Fibroblast of lung (primary cell): ENCODE data around the gene SLC12A1. TPM values are rescaled to one million over a fixed set of nuclear protein-coding genes. Genes with fewer than 3 reads are reported as not detected.

ENCODE experiments used
- DNase-seq, 2 donors: peaks; one replicate each; pipeline versions ENCODE4 v3.0.0 to v3.0.0-alpha.2; 2010; ENCODE audit warnings: low read depth in 2 of 2
- H2AFZ ChIP-seq: 2 replicates; pipeline ENCODE4 v1.5.1; 2012; ENCODE audit warnings: low read length, control low read depth, inconsistent platforms
- H3K27ac ChIP-seq: 2 replicates; pipeline ENCODE4 v1.5.1; 2011; ENCODE audit warnings: low read length, control low read depth; ENCODE audit not compliant: insufficient read depth
- H3K27me3 ChIP-seq: 2 replicates; pipeline ENCODE4 v1.5.1; 2011; ENCODE audit warnings: mild to moderate bottlenecking, low read length; ENCODE audit not compliant: control insufficient read depth, insufficient read depth
- H3K36me3 ChIP-seq: 2 replicates; pipeline ENCODE4 v1.5.1; 2011; ENCODE audit warnings: low read length; ENCODE audit not compliant: control insufficient read depth, insufficient read depth
- H3K4me1 ChIP-seq: 2 replicates; pipeline ENCODE4 v1.5.1; 2011; ENCODE audit warnings: low read length; ENCODE audit not compliant: control insufficient read depth, insufficient read depth; ENCODE audit errors: extremely low read depth
- H3K4me2 ChIP-seq: 2 replicates; pipeline ENCODE4 v1.5.1; 2011; ENCODE audit warnings: low read length, control low read depth; ENCODE audit not compliant: insufficient read depth; ENCODE audit errors: extremely low read depth
- H3K4me3 ChIP-seq, 4 experiments: fragments of 200-600 bp in 1 of 4; sonication (generic) in 1 of 4; replicated peaks in 1 of 4; 2 replicates each; pipeline ENCODE4 v1.5.1; 2011 to 2016; ENCODE audit warnings: low read length in 4 of 4, low read depth in 3 of 4, mild to moderate bottlenecking in 3 of 4, control low read depth in 2 of 4, inconsistent platforms in 1 of 4, mixed read lengths in 1 of 4; ENCODE audit not compliant: insufficient read depth in 1 of 4; ENCODE audit errors: control extremely low read depth in 1 of 4
- H3K79me2 ChIP-seq: 2 replicates; pipeline ENCODE4 v1.5.1; 2012; ENCODE audit warnings: mild to moderate bottlenecking, low read length, inconsistent platforms; ENCODE audit not compliant: control insufficient read depth, insufficient read depth
- H3K9ac ChIP-seq: 2 replicates; pipeline ENCODE4 v1.5.1; 2011; ENCODE audit warnings: mild to moderate bottlenecking, low read length, control low read depth; ENCODE audit not compliant: insufficient read depth
- H3K9me3 ChIP-seq: 2 replicates; pipeline ENCODE4 v1.5.1; 2012; ENCODE audit warnings: low read depth, low read length; ENCODE audit not compliant: control insufficient read depth, insufficient read depth
- H4K20me1 ChIP-seq: 2 replicates; pipeline ENCODE4 v1.5.1; 2011; ENCODE audit warnings: low read length; ENCODE audit not compliant: control insufficient read depth, insufficient read depth; ENCODE audit errors: extremely low read depth
- CTCF ChIP-seq, 2 donors: IDR thresholded peaks in 1 of 2; conservative IDR thresholded peaks in 1 of 2; 1 replicate in 1 of 2; 2 replicates in 1 of 2; pipeline ENCODE4 v1.5.1; 2011 to 2012; ENCODE audit warnings: low read length in 2 of 2, control low read depth in 1 of 2, inconsistent platforms in 1 of 2, low read depth in 1 of 2, mild to moderate bottlenecking in 1 of 2
- EZH2 ChIP-seq: IDR thresholded peaks from 2 replicates; pipeline ENCODE4 v1.5.1; 2012; ENCODE audit warnings: low read length, control low read depth, mild to moderate bottlenecking; ENCODE audit errors: missing control alignments
- polyA plus RNA-seq, 2 donors: library from polyadenylated mRNA; depleted of rRNA in 1 of 2; stranded (reverse) in 1 of 2; unstranded in 1 of 2; fragments of >200 nt; gene quantifications; 2 replicates each; pipeline ENCODE4 v1.2.1, GENCODE V29; 2011 to 2012; ENCODE audit warnings: missing spikeins in 1 of 2
- total RNA-seq: library from RNA; depleted of rRNA; stranded (reverse); fragments of >200 nt; gene quantifications from 2 replicates; pipeline ENCODE4 v1.2.1, GENCODE V29; 2014

Gene SLC12A1
- total and polyA plus RNA-seq, 2 donors (not counting 1 experiment from before 2014, with no cell fraction given), result not detected

GRCh38 chr15:48175126-48175525, 31.0 kb upstream of the SLC12A1 start:
- Histone ChIP-seq H3K79me2 (peaks cover 7% of the 10 kb centered on the region), H3K27me3 (no peaks in the 10 kb centered on the region), H3K9ac (no peak overlapping the region), H4K20me1 (no peaks in the 10 kb centered on the region), H3K4me1 (no peaks in the 10 kb centered on the region), H2AFZ (no peak overlapping the region), H3K4me3 (no peak overlapping the region), H3K27ac (no peak overlapping the region), H3K9me3 (no peaks in the 10 kb centered on the region), H3K4me2 (no peak overlapping the region), H3K36me3 (no peaks in the 10 kb centered on the region)
- no peak for DNase-seq
- TF ChIP-seq CTCF (conservative IDR thresholded peaks at IDR 0.05 in 1 of 2, IDR thresholded peaks at IDR 0.05 in 1 of 2; ENCODE audit: low read depth in 1 of 2, low read length in 2 of 2), result no peak
- no peak for TF ChIP-seq EZH2

- Histone ChIP-seq H3K79me2 (peaks cover 7% of the 10 kb centered on the region), H3K4me1 (no peaks in the 10 kb centered on the region), H3K27ac (no peak overlapping the region), H3K4me3 (no peak overlapping the region), H3K9ac (no peak overlapping the region), H3K9me3 (no peaks in the 10 kb centered on the region), H3K4me2 (no peak overlapping the region), H3K27me3 (no peaks in the 10 kb centered on the region), H2AFZ (no peak overlapping the region), H3K36me3 (no peaks in the 10 kb centered on the region), H4K20me1 (no peaks in the 10 kb centered on the region)
- peak; percentile 2 to 46 for DNase-seq
- no peak for TF ChIP-seq EZH2
- TF ChIP-seq CTCF (conservative IDR thresholded peaks at IDR 0.05 in 1 of 2, IDR thresholded peaks at IDR 0.05 in 1 of 2; ENCODE audit: low read depth in 1 of 2, low read length in 2 of 2), result no peak
Measured at GRCh38 chr15:48176112-48176511, 30.0 kb upstream of the SLC12A1 start.

GRCh38 chr15:48176957-48177356, 29.1 kb upstream of the SLC12A1 start:
- Histone ChIP-seq H2AFZ (peak overlapping the region; percentile 76), H3K4me3 (peak overlapping the region; percentile 57 to 77 (median 68)), H3K36me3 (no peaks in the 10 kb centered on the region), H3K27ac (peak overlapping the region; percentile 77), H3K27me3 (no peaks in the 10 kb centered on the region), H3K4me2 (peak overlapping the region; percentile 85), H3K79me2 (peaks cover 7% of the 10 kb centered on the region), H3K4me1 (no peaks in the 10 kb centered on the region), H4K20me1 (no peaks in the 10 kb centered on the region), H3K9ac (no peak overlapping the region), H3K9me3 (no peaks in the 10 kb centered on the region)
- TF ChIP-seq CTCF (conservative IDR thresholded peaks at IDR 0.05 in 1 of 2, IDR thresholded peaks at IDR 0.05 in 1 of 2; ENCODE audit: low read depth in 1 of 2, low read length in 2 of 2) (no peak), EZH2 (no peak)
- no peak for DNase-seq
